ENCODE results near the gene ZBTB16. TPM values are rescaled to one million over a fixed set of nuclear protein-coding genes. Genes with fewer than 3 reads are reported as not detected.

Gene ZBTB16
- total RNA-seq = 23.3 TPM

- H3K4me1 ChIP-seq (ENCODE audit: insufficient read depth, low read length) = peaks cover 25% of the 10 kb centered on the region
- peak within 1 kb of the TSS; percentile 55 for H3K4me3 ChIP-seq (ENCODE audit: low read length)
- H3K27me3 ChIP-seq (ENCODE audit: insufficient read depth, low read length) = peaks cover 38% of the 10 kb centered on the region
- H3K9me3 ChIP-seq (ENCODE audit: low read depth, low read length) = no peaks in the 10 kb centered on the region
Observed at GRCh38 chr11:114059278-114059983, at the start of gene ZBTB16. TSS of gene ZBTB16 (plus strand) at chr11:114059711. CDS start at chr11:114063301, 3,590 bp downstream.

DNA sequence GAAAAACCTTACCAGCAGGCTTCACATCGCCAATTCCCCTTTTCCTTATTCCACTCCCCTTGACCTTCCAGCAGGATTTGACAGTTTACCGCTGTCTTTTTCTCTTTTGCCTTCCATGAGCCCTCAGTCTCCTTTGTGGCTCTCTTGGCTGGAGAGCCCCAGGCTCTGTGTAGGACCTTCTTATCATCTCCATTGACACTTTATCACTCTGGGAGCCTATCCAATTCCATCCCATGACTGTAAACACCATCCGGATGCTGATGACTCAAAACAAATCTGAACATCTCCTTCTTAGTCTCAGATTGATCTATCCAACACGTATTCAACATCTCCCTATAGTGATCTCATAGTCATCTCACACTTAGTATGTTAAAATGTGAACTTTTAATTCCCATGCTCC, 48.6 kb upstream of the ZBTB16 start:
- Histone ChIP-seq H3K4me1 (ENCODE audit: insufficient read depth, low read length) (no peaks in the 10 kb centered on the region), H3K9me3 (ENCODE audit: low read depth, low read length) (no peaks in the 10 kb centered on the region), H3K4me3 (ENCODE audit: low read length) (no peak overlapping the region), H3K27me3 (ENCODE audit: insufficient read depth, low read length) (no peaks in the 10 kb centered on the region)

DNA sequence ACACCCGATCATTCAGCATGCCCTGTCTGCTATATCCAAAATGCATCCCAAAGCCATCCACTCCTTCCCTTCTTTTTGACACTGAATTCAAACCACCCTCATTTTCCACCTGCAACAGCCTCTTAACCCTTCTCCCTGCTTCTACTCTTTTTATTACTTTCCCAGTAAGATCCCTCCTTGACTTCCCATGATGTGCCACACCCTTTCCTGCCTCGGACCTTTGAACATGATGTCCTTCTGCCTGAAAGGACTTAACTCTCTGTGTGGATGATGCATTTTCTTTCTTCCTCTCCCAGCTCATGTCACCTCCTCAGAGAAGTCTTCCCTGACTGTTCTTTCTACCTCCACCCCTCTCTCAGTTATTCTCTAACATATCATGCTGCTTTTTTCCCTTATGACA, 48.1 kb upstream of the ZBTB16 start:
- Histone ChIP-seq H3K27me3 (ENCODE audit: insufficient read depth, low read length) (no peaks in the 10 kb centered on the region), H3K4me3 (ENCODE audit: low read length) (no peak overlapping the region), H3K4me1 (ENCODE audit: insufficient read depth, low read length) (no peaks in the 10 kb centered on the region), H3K9me3 (ENCODE audit: low read depth, low read length) (no peaks in the 10 kb centered on the region)

GRCh38 chr11:114015117-114015516, 44.4 kb upstream of the ZBTB16 start:
- H3K4me1 ChIP-seq (ENCODE audit: insufficient read depth, low read length) = no peaks in the 10 kb centered on the region

DNA sequence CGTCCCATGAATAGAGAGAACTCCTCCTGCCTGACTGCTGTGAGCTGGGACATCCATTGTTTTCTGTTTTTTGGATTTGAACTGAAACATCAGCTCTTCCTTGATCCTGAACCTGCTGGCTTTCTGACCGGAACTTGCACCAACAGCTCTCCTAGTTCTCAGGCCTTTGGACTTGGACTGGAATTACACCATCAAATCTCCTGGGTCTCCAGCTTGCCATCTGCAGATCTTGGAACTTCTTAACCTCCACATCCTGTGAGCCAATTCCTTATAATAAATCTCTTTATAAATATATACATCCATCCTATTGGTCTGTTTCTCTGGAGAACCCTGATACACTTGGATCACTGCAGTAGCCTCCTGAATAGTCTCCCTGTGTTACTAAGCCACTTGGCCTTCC, 42.5 kb upstream of the ZBTB16 start:
- no peak overlapping the region for H3K4me3 ChIP-seq (ENCODE audit: low read length)
- H3K9me3 ChIP-seq (ENCODE audit: low read depth, low read length) = no peaks in the 10 kb centered on the region
- H3K27me3 ChIP-seq (ENCODE audit: insufficient read depth, low read length) = no peaks in the 10 kb centered on the region
- no peaks in the 10 kb centered on the region for H3K4me1 ChIP-seq (ENCODE audit: insufficient read depth, low read length)

More at GRCh38 chr11:114015117-114015516, 44.4 kb upstream of the ZBTB16 start:
- Histone ChIP-seq H3K27me3 (ENCODE audit: insufficient read depth, low read length) (no peaks in the 10 kb centered on the region), H3K4me3 (ENCODE audit: low read length) (no peak overlapping the region), H3K9me3 (ENCODE audit: low read depth, low read length) (no peaks in the 10 kb centered on the region)

GRCh38 chr11:114017723-114018122, 41.8 kb upstream of the ZBTB16 start:
- Histone ChIP-seq H3K4me3 (ENCODE audit: low read length) (no peak overlapping the region), H3K9me3 (ENCODE audit: low read depth, low read length) (no peaks in the 10 kb centered on the region), H3K4me1 (ENCODE audit: insufficient read depth, low read length) (no peaks in the 10 kb centered on the region), H3K27me3 (ENCODE audit: insufficient read depth, low read length) (no peaks in the 10 kb centered on the region)

DNA sequence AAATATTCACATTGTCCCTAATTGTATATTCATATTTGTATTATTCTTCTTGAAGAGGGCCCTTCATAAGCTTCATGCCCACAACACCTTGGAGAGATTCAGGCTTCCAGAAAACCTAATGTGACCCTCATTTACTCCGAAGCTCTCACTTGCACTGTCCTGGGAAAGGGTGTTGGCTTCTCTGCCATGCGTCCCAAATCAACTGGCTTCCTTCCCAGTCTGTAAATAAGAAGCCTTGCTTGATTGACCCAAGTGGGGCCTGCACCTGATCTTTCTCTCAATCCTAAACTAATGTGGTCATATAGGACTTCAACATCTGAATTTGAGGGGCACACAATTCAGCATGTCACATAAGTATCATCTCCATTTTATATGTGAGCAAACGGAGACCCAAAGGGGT, 40.5 kb upstream of the ZBTB16 start:
- H3K9me3 ChIP-seq (ENCODE audit: low read depth, low read length) = no peaks in the 10 kb centered on the region
- H3K27me3 ChIP-seq (ENCODE audit: insufficient read depth, low read length) = no peaks in the 10 kb centered on the region
- H3K4me3 ChIP-seq (ENCODE audit: low read length) = no peak overlapping the region
- H3K4me1 ChIP-seq (ENCODE audit: insufficient read depth, low read length) = no peaks in the 10 kb centered on the region

DNA sequence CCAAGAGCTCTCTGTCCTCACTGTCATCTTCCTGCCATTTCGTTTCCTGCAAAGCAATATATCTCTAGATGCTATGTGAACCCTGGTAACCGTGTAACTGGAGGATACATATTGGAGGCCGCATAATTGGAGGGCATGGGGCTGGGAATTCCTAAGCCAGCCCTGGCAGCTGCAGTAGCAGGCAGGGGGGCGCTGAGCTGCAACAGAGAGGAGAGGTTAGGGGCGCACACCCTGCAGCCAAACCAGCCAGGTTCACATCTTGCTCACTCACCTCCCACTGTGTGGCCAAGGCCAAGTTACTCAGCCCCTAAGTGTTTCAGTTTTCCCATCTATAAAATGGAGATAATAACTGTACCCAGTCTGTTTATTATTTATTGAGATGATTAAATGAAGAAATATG, 39.9 kb upstream of the ZBTB16 start:
- H3K27me3 ChIP-seq (ENCODE audit: insufficient read depth, low read length) = no peaks in the 10 kb centered on the region
- H3K9me3 ChIP-seq (ENCODE audit: low read depth, low read length) = no peaks in the 10 kb centered on the region
- H3K4me3 ChIP-seq (ENCODE audit: low read length) = no peak overlapping the region
- no peaks in the 10 kb centered on the region for H3K4me1 ChIP-seq (ENCODE audit: insufficient read depth, low read length)

- no peaks in the 10 kb centered on the region for H3K9me3 ChIP-seq (ENCODE audit: low read depth, low read length)
- H3K4me3 ChIP-seq (ENCODE audit: low read length) = no peak overlapping the region
- no peaks in the 10 kb centered on the region for H3K27me3 ChIP-seq (ENCODE audit: insufficient read depth, low read length)
- no peaks in the 10 kb centered on the region for H3K4me1 ChIP-seq (ENCODE audit: insufficient read depth, low read length)
Observed at GRCh38 chr11:114025329-114025907, 34.1 kb upstream of the ZBTB16 start.

- no peak overlapping the region for H3K4me3 ChIP-seq (ENCODE audit: low read length)
- no peaks in the 10 kb centered on the region for H3K27me3 ChIP-seq (ENCODE audit: insufficient read depth, low read length)
- H3K9me3 ChIP-seq (ENCODE audit: low read depth, low read length) = no peaks in the 10 kb centered on the region
- H3K4me1 ChIP-seq (ENCODE audit: insufficient read depth, low read length) = peaks cover 1% of the 10 kb centered on the region
Observed at GRCh38 chr11:114026355-114026754, 33.2 kb upstream of the ZBTB16 start.

DNA sequence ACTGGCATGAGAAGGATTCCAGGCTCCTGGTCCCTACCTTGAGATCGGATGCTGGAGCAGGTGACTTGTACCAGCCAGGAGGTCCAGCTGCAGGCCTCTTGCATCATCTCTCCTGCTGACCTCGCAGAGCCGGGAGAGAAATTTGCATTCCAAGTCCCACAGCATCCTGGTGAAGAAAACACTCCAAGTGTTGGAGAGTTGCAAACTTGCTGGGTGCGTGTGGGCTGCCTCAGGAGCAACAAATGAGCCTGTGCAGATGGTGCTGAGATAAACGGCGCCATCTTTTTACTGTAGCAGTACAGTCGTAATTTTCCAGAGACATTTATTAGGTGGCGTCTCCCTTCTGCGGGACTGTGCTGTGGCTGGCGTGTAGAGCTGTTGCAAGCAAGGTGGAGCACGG, 32.1 kb upstream of the ZBTB16 start:
- no peaks in the 10 kb centered on the region for H3K9me3 ChIP-seq (ENCODE audit: low read depth, low read length)
- no peak overlapping the region for H3K4me3 ChIP-seq (ENCODE audit: low read length)
- H3K4me1 ChIP-seq (ENCODE audit: insufficient read depth, low read length) = peaks cover 5% of the 10 kb centered on the region
- H3K27me3 ChIP-seq (ENCODE audit: insufficient read depth, low read length) = no peaks in the 10 kb centered on the region

GRCh38 chr11:114027926-114028325, 31.6 kb upstream of the ZBTB16 start:
- Histone ChIP-seq H3K4me3 (ENCODE audit: low read length) (no peak overlapping the region), H3K9me3 (ENCODE audit: low read depth, low read length) (no peaks in the 10 kb centered on the region), H3K27me3 (ENCODE audit: insufficient read depth, low read length) (no peaks in the 10 kb centered on the region), H3K4me1 (ENCODE audit: insufficient read depth, low read length) (peaks cover 5% of the 10 kb centered on the region)

GRCh38 chr11:114031246-114031966, 28.1 kb upstream of the ZBTB16 start:
- Histone ChIP-seq H3K4me3 (ENCODE audit: low read length) (no peak overlapping the region), H3K4me1 (ENCODE audit: insufficient read depth, low read length) (peaks cover 12% of the 10 kb centered on the region), H3K27me3 (ENCODE audit: insufficient read depth, low read length) (peaks cover under 1% of the 10 kb centered on the region), H3K9me3 (ENCODE audit: low read depth, low read length) (no peaks in the 10 kb centered on the region)

GRCh38 chr11:114031967-114032320, 27.6 kb upstream of the ZBTB16 start:
- Histone ChIP-seq H3K4me3 (ENCODE audit: low read length) (no peak overlapping the region), H3K27me3 (ENCODE audit: insufficient read depth, low read length) (peaks cover 6% of the 10 kb centered on the region), H3K4me1 (ENCODE audit: insufficient read depth, low read length) (peaks cover 14% of the 10 kb centered on the region), H3K9me3 (ENCODE audit: low read depth, low read length) (no peaks in the 10 kb centered on the region)

DNA sequence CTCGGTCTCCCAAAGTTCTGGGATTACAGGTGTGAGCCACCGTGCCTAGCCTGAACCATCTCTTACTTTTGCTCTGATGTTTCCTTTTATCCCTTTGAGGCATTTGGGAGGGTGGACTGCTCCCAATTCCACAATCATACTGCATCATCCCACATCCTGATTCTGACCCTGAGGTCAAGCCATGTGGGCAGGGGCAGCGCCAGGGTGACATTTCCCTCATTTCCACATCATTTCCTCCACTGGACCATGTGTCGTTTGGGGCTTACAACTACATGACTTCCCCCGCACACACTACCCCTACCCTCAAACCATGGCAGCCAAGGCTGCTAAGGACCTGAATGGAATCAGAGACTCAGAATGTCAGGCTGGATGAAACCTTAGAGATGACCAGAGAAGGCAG, 26.4 kb upstream of the ZBTB16 start:
- Histone ChIP-seq H3K4me1 (ENCODE audit: insufficient read depth, low read length) (peaks cover 14% of the 10 kb centered on the region), H3K27me3 (ENCODE audit: insufficient read depth, low read length) (peaks cover 6% of the 10 kb centered on the region), H3K4me3 (ENCODE audit: low read length) (no peak overlapping the region), H3K9me3 (ENCODE audit: low read depth, low read length) (no peaks in the 10 kb centered on the region)
